Astrocyte (in vitro differentiated cells and primary cell): ENCODE results near the gene SCNN1A.

Source experiments
- CTCF ChIP-seq: IDR thresholded peaks from 2 replicates; pipeline ENCODE4 v1.5.1; 2011; ENCODE audit warnings: low read depth, mild to moderate bottlenecking, inconsistent platforms, low read length, moderate library complexity; ENCODE audit not compliant: insufficient read depth
- EZH2 ChIP-seq: IDR thresholded peaks from 2 replicates; pipeline ENCODE4 v1.6.1; 2012; ENCODE audit warnings: mild to moderate bottlenecking, low read length, inconsistent platforms; ENCODE audit not compliant: insufficient read depth

GRCh38 chr12:6332459-6332858 is 42.9 kb downstream of the SCNN1A start:
- TF ChIP-seq CTCF: no peak
- TF ChIP-seq EZH2: no peak
